ENCODE data around the gene ROR2.

GRCh38 chr9:91905991-91906469 lies 44.0 kb downstream of the ROR2 start:
- no peak for TF ChIP-seq CTCF (IDR thresholded peaks at IDR 0.05)
- TF ChIP-seq POLR2AphosphoS5 (IDR thresholded peaks at IDR 0.05), result peak; percentile 48
- TF ChIP-seq POLR2A (IDR thresholded peaks at IDR 0.05), result no peak
